Measurements from ENCODE around the gene EPS8.
A peak's percentile ranks its signal among the peaks of the same experiment; 100 is the strongest.

EPS8 gene

GRCh38 chr12:15721316-15722115, 67.7 kb downstream of the EPS8 start:
- H3K4me2 ChIP-seq, result peak overlapping the region in 3 of 11 experiments; percentile 49 to 58 (median 50); a peak in 5 of 22 replicates
- no peak overlapping the region for H3K4me3 ChIP-seq
- no peak for TF ChIP-seq Cebpa-rat (IDR thresholded peaks at IDR 0.05)

GRCh38 chr12:15720295-15720694, 68.9 kb downstream of the EPS8 start:
- H3K9ac ChIP-seq, result no peak overlapping the region
- no peaks in the 10 kb centered on the region for H3K9me3 ChIP-seq (replicated peaks in 1 of 11)
- H3K27me3 ChIP-seq, result no peaks in the 10 kb centered on the region
- peaks cover 0 to 93% (median 0%) of the 10 kb centered on the region in 10 experiments; a peak in 7 of 20 replicates for H3K4me1 ChIP-seq
- no peak for TF ChIP-seq Cebpa-rat (IDR thresholded peaks at IDR 0.05)
- no peaks in the 10 kb centered on the region for H4K20me1 ChIP-seq
- H3K4me2 ChIP-seq, result peak overlapping the region in 3 of 11 experiments; percentile 49 to 58 (median 50); a peak in 5 of 22 replicates
- H3K27ac ChIP-seq, result peak overlapping the region in 4 of 11 experiments; percentile 4 to 45 (median 25); a peak in 4 of 22 replicates
- H3K36me3 ChIP-seq, result no peaks in the 10 kb centered on the region
- no peak overlapping the region for H3K4me3 ChIP-seq

More at GRCh38 chr12:15721316-15722115, 67.7 kb downstream of the EPS8 start:
- H3K27ac ChIP-seq, result peak overlapping the region in 4 of 11 experiments; percentile 9 to 37 (median 27); a peak in 5 of 22 replicates
- H3K9me3 ChIP-seq (replicated peaks in 1 of 11), result no peaks in the 10 kb centered on the region
- no peaks in the 10 kb centered on the region for H3K36me3 ChIP-seq
- H3K4me1 ChIP-seq, result peaks cover 0 to 93% (median 0%) of the 10 kb centered on the region in 10 experiments; a peak in 7 of 20 replicates
- no peak overlapping the region for H3K9ac ChIP-seq
- H4K20me1 ChIP-seq, result no peaks in the 10 kb centered on the region
- no peaks in the 10 kb centered on the region for H3K27me3 ChIP-seq

- H3K27ac ChIP-seq, result no peak overlapping the region
- H3K36me3 ChIP-seq, result no peaks in the 10 kb centered on the region
- H3K9me3 ChIP-seq (replicated peaks in 1 of 11), result no peaks in the 10 kb centered on the region
- H3K9ac ChIP-seq, result no peak overlapping the region
- H3K4me3 ChIP-seq, result no peak overlapping the region
- no peaks in the 10 kb centered on the region for H3K27me3 ChIP-seq
- TF ChIP-seq Cebpa-rat (IDR thresholded peaks at IDR 0.05), result no peak
- H3K4me1 ChIP-seq, result peaks cover 0 to 93% (median 0%) of the 10 kb centered on the region in 10 experiments; a peak in 6 of 20 replicates
- no peaks in the 10 kb centered on the region for H4K20me1 ChIP-seq
- H3K4me2 ChIP-seq, result peak overlapping the region in 3 of 11 experiments; percentile 11 to 65 (median 48); a peak in 5 of 22 replicates
Observed at GRCh38 chr12:15719230-15719629, 70.0 kb downstream of the EPS8 start.

- no peak for TF ChIP-seq Cebpa-rat (IDR thresholded peaks at IDR 0.05)
- H3K4me1 ChIP-seq, result peaks cover 0 to 89% (median 0%) of the 10 kb centered on the region in 10 experiments; a peak in 6 of 20 replicates
- H3K9ac ChIP-seq, result no peak overlapping the region
- H3K27ac ChIP-seq, result no peak overlapping the region; a peak in 1 of 22 replicates
- peak overlapping the region in 3 of 11 experiments; percentile 11 to 76 (median 48); a peak in 4 of 22 replicates for H3K4me2 ChIP-seq
- H3K4me3 ChIP-seq, result no peak overlapping the region
- no peaks in the 10 kb centered on the region for H3K27me3 ChIP-seq
- no peaks in the 10 kb centered on the region for H3K9me3 ChIP-seq (replicated peaks in 1 of 11)
- no peaks in the 10 kb centered on the region for H3K36me3 ChIP-seq
- H4K20me1 ChIP-seq, result no peaks in the 10 kb centered on the region
Observed at GRCh38 chr12:15717940-15718567, 71.1 kb downstream of the EPS8 start.

GRCh38 chr12:15716581-15716980, 72.6 kb downstream of the EPS8 start:
- H3K4me2 ChIP-seq, result peak overlapping the region in 3 of 11 experiments; percentile 44 to 76 (median 68); a peak in 6 of 22 replicates
- H3K4me1 ChIP-seq, result peaks cover 0 to 74% (median 0%) of the 10 kb centered on the region in 10 experiments; a peak in 6 of 20 replicates

GRCh38 chr12:15714256-15714655, 74.9 kb downstream of the EPS8 start:
- Histone ChIP-seq H3K27me3 (no peaks in the 10 kb centered on the region), H3K4me1 (peaks cover 0 to 59% (median 0%) of the 10 kb centered on the region in 10 experiments; a peak in 6 of 20 replicates), H3K4me3 (no peak overlapping the region), H3K9ac (no peak overlapping the region), H3K9me3 (replicated peaks in 1 of 11) (no peaks in the 10 kb centered on the region), H3K27ac (no peak overlapping the region), H3K36me3 (no peaks in the 10 kb centered on the region), H3K4me2 (peak overlapping the region in 1 of 11 experiments; percentile 28; a peak in 1 of 22 replicates), H4K20me1 (no peaks in the 10 kb centered on the region)
- TF ChIP-seq Cebpa-rat (IDR thresholded peaks at IDR 0.05), result no peak

More at GRCh38 chr12:15716581-15716980, 72.6 kb downstream of the EPS8 start:
- Histone ChIP-seq H3K9me3 (replicated peaks in 1 of 11) (no peaks in the 10 kb centered on the region), H4K20me1 (no peaks in the 10 kb centered on the region), H3K36me3 (no peaks in the 10 kb centered on the region), H3K27ac (peak overlapping the region in 3 of 11 experiments; percentile 30 to 67 (median 38); a peak in 5 of 22 replicates), H3K4me3 (peak overlapping the region in 1 of 10 experiments; percentile 3; a peak in 1 of 20 replicates), H3K9ac (peak overlapping the region in 1 of 11 experiments; percentile 36; a peak in 1 of 22 replicates), H3K27me3 (no peaks in the 10 kb centered on the region)
- TF ChIP-seq Cebpa-rat (IDR thresholded peaks at IDR 0.05), result no peak

- H4K20me1 ChIP-seq, result no peaks in the 10 kb centered on the region
- H3K27me3 ChIP-seq, result no peaks in the 10 kb centered on the region
- H3K4me2 ChIP-seq, result no peak overlapping the region
- H3K9ac ChIP-seq, result no peak overlapping the region
- H3K36me3 ChIP-seq, result no peaks in the 10 kb centered on the region
- no peak for TF ChIP-seq Cebpa-rat (IDR thresholded peaks at IDR 0.05)
- no peak overlapping the region for H3K4me3 ChIP-seq
- H3K27ac ChIP-seq, result no peak overlapping the region
- H3K9me3 ChIP-seq (replicated peaks in 1 of 11), result no peaks in the 10 kb centered on the region
- peaks cover 0 to 59% (median 0%) of the 10 kb centered on the region in 10 experiments; a peak in 7 of 20 replicates for H3K4me1 ChIP-seq
Observed at GRCh38 chr12:15712823-15713660, 76.1 kb downstream of the EPS8 start.

- H3K27me3 ChIP-seq, result no peaks in the 10 kb centered on the region
- H3K9ac ChIP-seq, result no peak overlapping the region
- no peaks in the 10 kb centered on the region for H3K36me3 ChIP-seq
- no peaks in the 10 kb centered on the region for H3K9me3 ChIP-seq (replicated peaks in 1 of 11)
- no peak overlapping the region for H3K4me3 ChIP-seq
- no peak overlapping the region for H3K4me2 ChIP-seq
- H4K20me1 ChIP-seq, result no peaks in the 10 kb centered on the region
- H3K4me1 ChIP-seq, result peaks cover 0 to 59% (median 0%) of the 10 kb centered on the region in 10 experiments; a peak in 7 of 20 replicates
- no peak overlapping the region for H3K27ac ChIP-seq
- no peak for TF ChIP-seq Cebpa-rat (IDR thresholded peaks at IDR 0.05)
Observed at GRCh38 chr12:15712160-15712559, 77.0 kb downstream of the EPS8 start.

Measured in BLaER1 treated with 17β-estradiol and CSF1 and Interleukin-3, amounts not matched to agents 10 nM and 100 nM (cell line).